22Rv1 (cell line): ENCODE measurements around the gene EFNA4.
A peak's percentile ranks its signal among the peaks of the same experiment; 100 is the strongest.

ENCODE experiments used
- H3K27ac ChIP-seq: fragments of 450-650 bp; 2 replicates; pipeline ENCODE4 v1.5.1; 2017
- ZFX ChIP-seq: fragments of 450-650 bp; IDR thresholded peaks from 2 replicates; pipeline ENCODE4 v1.6.1; 2017; ENCODE audit warnings: antibody characterized with exemption, borderline replicate concordance
- TF ChIP-seq, protein P1 (sequence below): fragments of 450-650 bp; IDR thresholded peaks from 2 replicates; pipeline ENCODE4 v1.5.1; 2017; ENCODE audit warnings: mild to moderate bottlenecking

Gene EFNA4

DNA sequence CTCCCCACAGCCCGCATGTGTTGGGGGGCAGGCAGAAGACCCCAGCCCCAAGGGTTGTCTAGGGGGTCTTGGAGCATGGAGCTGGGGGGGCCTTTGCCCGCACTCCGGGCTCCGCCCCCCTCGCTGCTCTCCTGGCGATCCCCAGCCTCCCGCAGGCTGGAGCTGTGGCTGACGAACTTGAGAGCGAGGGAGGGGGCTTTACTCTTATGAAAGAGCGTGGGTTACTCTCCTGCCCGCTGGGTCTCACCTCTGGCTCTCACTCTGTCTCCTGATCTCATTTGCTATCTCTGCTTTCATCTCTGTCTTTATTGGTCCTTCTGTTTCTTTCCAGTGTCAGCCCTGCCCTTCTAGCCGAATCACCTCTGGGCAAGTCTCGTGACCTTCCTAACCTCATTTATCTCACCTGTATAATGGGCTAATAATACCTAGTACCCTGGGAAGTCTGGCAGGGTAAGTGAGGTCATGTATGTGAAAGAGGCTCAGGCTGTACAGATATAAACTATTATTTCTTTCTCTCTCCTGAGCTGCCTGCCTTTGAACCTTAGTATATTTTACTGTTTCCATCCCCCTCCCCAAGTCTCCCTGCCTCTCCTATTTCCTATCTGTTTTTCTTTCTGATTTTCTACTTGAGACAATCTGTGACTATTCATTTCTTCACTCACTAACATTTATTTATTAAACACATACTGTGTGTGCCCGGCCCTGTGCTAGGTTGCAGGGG, 731 bp downstream of the EFNA4 start:
- H3K27ac ChIP-seq: peak overlapping the region; percentile 91

DNA sequence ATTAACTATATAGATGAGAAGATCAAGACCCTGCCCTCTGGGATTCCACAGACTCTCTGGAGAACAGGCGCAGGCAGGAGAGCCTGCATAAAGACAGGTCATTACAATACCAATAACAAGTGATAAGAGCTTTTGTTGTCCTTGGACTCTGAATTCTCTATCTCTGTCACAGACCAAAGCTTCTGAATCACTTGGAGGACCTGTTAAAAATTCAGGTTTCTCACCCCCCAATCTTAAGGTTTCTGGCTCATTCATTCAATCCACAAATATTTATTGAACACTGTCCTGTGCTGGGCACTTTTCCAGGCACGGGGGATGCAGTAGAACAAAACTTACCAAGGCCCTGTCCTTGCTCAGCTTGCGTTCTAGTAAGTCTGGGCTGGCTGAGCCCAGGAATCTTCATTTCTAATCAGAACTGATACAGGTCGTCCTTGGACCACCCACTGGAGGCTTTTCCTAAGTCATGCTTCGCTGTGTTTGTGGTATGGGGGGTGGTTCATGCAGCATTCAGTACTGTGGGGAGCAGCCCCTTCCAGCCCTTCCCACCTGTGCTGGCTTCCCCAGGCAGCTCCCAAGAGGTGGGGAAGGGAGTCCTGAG, 1.4 kb downstream of the EFNA4 start:
- no peak for TF ChIP-seq ZFX
- TF ChIP-seq, protein P1, sequence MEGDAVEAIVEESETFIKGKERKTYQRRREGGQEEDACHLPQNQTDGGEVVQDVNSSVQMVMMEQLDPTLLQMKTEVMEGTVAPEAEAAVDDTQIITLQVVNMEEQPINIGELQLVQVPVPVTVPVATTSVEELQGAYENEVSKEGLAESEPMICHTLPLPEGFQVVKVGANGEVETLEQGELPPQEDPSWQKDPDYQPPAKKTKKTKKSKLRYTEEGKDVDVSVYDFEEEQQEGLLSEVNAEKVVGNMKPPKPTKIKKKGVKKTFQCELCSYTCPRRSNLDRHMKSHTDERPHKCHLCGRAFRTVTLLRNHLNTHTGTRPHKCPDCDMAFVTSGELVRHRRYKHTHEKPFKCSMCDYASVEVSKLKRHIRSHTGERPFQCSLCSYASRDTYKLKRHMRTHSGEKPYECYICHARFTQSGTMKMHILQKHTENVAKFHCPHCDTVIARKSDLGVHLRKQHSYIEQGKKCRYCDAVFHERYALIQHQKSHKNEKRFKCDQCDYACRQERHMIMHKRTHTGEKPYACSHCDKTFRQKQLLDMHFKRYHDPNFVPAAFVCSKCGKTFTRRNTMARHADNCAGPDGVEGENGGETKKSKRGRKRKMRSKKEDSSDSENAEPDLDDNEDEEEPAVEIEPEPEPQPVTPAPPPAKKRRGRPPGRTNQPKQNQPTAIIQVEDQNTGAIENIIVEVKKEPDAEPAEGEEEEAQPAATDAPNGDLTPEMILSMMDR: no peak
- H3K27ac ChIP-seq: peak overlapping the region; percentile 91

More for the DNA sequence above, 731 bp downstream of the EFNA4 start:
- no peak for TF ChIP-seq ZFX
- TF ChIP-seq, protein P1: no peak

DNA sequence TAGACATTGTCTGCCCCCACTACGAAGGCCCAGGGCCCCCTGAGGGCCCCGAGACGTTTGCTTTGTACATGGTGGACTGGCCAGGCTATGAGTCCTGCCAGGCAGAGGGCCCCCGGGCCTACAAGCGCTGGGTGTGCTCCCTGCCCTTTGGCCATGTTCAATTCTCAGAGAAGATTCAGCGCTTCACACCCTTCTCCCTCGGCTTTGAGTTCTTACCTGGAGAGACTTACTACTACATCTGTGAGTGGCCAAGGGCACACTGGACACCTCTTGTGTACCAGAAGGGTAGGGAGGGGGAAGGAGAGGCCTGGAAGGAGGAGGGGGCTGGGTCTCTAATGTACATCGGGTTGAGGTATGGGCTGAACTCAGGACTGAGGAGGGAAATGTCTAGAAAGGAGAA, 3.2 kb downstream of the EFNA4 start:
- peak overlapping the region; percentile 17; the same call in 1 of the 2 replicates for H3K27ac ChIP-seq
- TF ChIP-seq, protein P1: no peak
- no peak for TF ChIP-seq ZFX

DNA sequence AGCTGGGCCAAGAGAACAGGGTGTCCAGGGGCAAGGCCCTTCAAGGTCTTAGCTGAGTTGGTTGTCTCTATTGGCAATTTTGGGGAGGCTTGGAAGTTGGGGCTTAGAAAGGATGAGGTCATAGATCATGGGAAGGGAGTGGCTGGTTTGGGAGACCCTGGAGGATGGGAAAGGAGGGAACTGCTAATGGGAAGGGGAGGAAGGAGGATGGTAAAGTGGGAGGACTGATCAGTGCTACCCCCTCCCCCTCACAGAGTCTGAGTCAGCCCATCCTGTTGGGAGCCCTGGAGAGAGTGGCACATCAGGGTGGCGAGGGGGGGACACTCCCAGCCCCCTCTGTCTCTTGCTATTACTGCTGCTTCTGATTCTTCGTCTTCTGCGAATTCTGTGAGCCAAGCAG, 5.1 kb downstream of the EFNA4 start:
- peak overlapping the region; percentile 53; the same call in 1 of the 2 replicates for H3K27ac ChIP-seq
- no peak for TF ChIP-seq ZFX
- TF ChIP-seq, protein P1: no peak

DNA sequence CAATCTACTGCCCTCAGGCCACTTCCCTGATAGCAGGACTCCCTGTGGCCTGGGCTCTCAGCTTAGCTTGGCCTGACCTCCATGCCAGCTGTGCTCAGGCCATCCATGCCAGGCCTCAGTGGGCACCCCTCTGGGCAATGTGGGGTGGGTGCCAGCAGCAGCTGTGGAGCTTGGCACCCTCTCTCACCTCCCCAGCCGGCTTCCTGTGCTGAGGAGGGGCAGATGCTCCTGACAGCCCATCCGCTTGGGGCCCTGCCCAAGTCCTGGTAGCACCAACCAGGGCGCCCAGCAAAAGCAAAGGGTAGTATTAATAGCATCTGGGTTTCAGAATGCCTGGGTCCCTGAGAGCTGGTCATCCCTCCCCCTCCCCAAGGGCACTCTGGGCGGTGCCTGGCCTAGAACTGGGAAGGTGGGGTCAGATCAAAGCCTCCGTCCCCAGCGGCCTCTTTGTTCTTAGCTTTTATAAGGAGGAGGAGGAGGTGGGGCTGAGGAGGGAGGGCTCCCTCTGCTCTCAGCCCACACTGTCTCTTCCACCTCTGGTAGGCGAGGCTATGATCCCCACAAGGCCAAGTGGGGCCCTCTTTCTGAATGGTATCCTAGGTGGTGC, 6.1 kb downstream of the EFNA4 start:
- no peak for TF ChIP-seq ZFX
- TF ChIP-seq, protein P1: no peak
- peak overlapping the region; percentile 53 for H3K27ac ChIP-seq

DNA sequence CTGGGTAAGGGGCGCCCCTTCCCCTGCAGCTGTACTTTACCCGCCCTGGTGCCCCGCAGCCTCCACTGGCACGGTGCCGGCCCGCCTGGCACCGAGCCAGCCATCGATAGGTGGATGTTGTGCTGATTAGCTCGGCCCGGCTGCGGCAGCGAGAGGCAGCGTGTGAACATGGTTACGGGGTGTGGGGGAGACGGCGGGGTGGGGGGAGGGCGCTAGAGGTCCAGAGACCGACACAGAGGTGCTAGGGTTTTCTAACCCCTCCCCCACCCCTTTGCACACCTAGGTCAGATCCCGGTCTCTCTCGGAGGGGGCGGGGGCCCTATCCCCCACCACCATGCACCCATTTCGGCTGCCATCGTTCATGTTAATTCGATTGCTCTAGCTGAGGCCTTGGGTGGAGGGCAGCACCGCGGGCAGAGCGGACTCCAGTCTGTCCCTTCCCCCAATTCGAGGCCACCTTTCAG, 6.7 kb downstream of the EFNA4 start:
- H3K27ac ChIP-seq: peak overlapping the region; percentile 53
- no peak for TF ChIP-seq ZFX
- TF ChIP-seq, protein P1: no peak
